ENCODE data around the gene HTT.

The HTT gene

GRCh38 chr4:3074078-3074845, at the start of gene HTT, which contains the start of gene HTT-AS:
Gene HTT (plus strand): TSS chr4:3074681. CDS start chr4:3074826, 145 bp downstream.
Gene HTT-AS (minus strand): TSS chr4:3074538.
- DNase-seq (ENCODE audit: low read depth): peak; percentile 94

GRCh38 chr4:3025881-3026280, 48.6 kb upstream of the HTT start:
- DNase-seq (ENCODE audit: low read depth): no peak

- no peak for DNase-seq (ENCODE audit: low read depth)
Measured at GRCh38 chr4:3026540-3026939, 47.9 kb upstream of the HTT start.

- no peak for DNase-seq (ENCODE audit: low read depth)
Measured at GRCh38 chr4:3029464-3029863, 45.0 kb upstream of the HTT start.

GRCh38 chr4:3030566-3031356, 43.7 kb upstream of the HTT start:
- no peak for DNase-seq (ENCODE audit: low read depth)

GRCh38 chr4:3031357-3032082, 43.0 kb upstream of the HTT start:
- no peak for DNase-seq (ENCODE audit: low read depth)

- no peak for DNase-seq (ENCODE audit: low read depth)
Measured at GRCh38 chr4:3034231-3034630, 40.2 kb upstream of the HTT start.

- no peak for DNase-seq (ENCODE audit: low read depth)
Measured at GRCh38 chr4:3035249-3035648, 39.2 kb upstream of the HTT start.

GRCh38 chr4:3035674-3036073, 38.8 kb upstream of the HTT start:
- no peak for DNase-seq (ENCODE audit: low read depth)

- DNase-seq (ENCODE audit: low read depth): no peak
Measured at GRCh38 chr4:3036131-3036952, 38.1 kb upstream of the HTT start.

- DNase-seq (ENCODE audit: low read depth): no peak
Measured at GRCh38 chr4:3037957-3038461, 36.5 kb upstream of the HTT start.

GRCh38 chr4:3039706-3040366, 34.6 kb upstream of the HTT start:
- no peak for DNase-seq (ENCODE audit: low read depth)

- no peak for DNase-seq (ENCODE audit: low read depth)
Measured at GRCh38 chr4:3040452-3041191, 33.9 kb upstream of the HTT start.

- peak; percentile 34 for DNase-seq (ENCODE audit: low read depth)
Measured at GRCh38 chr4:3041192-3042142, 33.0 kb upstream of the HTT start.

GRCh38 chr4:3042226-3042625, 32.3 kb upstream of the HTT start:
- no peak for DNase-seq (ENCODE audit: low read depth)

- no peak for DNase-seq (ENCODE audit: low read depth)
Measured at GRCh38 chr4:3043282-3044020, 31.0 kb upstream of the HTT start.

GRCh38 chr4:3044870-3045819, 29.3 kb upstream of the HTT start:
- peak; percentile 52 for DNase-seq (ENCODE audit: low read depth)
